IPS-NIHi7 (cell line): ENCODE measurements around the gene ALOX12B.
A peak's percentile ranks its signal among the peaks of the same experiment; 100 is the strongest.
"Not testable (repeated sequence)": the region's sequence is repeated elsewhere in the genome, so short reads cannot be mapped to it uniquely, and the experiment has no call there.

ENCODE experiments used
- DNase-seq: peaks from one replicate; pipeline ENCODE4 v3.0.0; 2012; ENCODE audit warnings: mixed read lengths; ENCODE audit errors: extremely low spot score

The ALOX12B gene

GRCh38 chr17:8082292-8082691, 5.2 kb downstream of the ALOX12B start:
- DNase-seq, result no peak

GRCh38 chr17:8081876-8082275, 5.6 kb downstream of the ALOX12B start:
- DNase-seq, result no peak

- no peak for DNase-seq
Observed at GRCh38 chr17:8080799-8081219, 6.7 kb downstream of the ALOX12B start.

- DNase-seq, result no peak
Observed at GRCh38 chr17:8080208-8080798, 7.2 kb downstream of the ALOX12B start.

GRCh38 chr17:8079291-8080207, 8.0 kb downstream of the ALOX12B start:
- DNase-seq, result peak; percentile 92

GRCh38 chr17:8077939-8078338, 9.6 kb downstream of the ALOX12B start:
- not testable (repeated sequence) for DNase-seq

- no peak for DNase-seq
Observed at GRCh38 chr17:8076502-8077266, 10.8 kb downstream of the ALOX12B start.

GRCh38 chr17:8075574-8076342, 11.8 kb downstream of the ALOX12B start:
- no peak for DNase-seq

- no peak for DNase-seq
Observed at GRCh38 chr17:8075081-8075480, 12.4 kb downstream of the ALOX12B start.

GRCh38 chr17:8074554-8074953, 13.0 kb downstream of the ALOX12B start:
- DNase-seq, result no peak

GRCh38 chr17:8073627-8074484, 13.7 kb downstream of the ALOX12B start:
- peak; percentile 87 for DNase-seq

GRCh38 chr17:8072729-8073461, 14.6 kb downstream of the ALOX12B start:
- peak; percentile 43 for DNase-seq

GRCh38 chr17:8072341-8072728, 15.2 kb downstream of the ALOX12B start:
- DNase-seq, result no peak

- DNase-seq, result no peak
Observed at GRCh38 chr17:8071496-8071895, 16.0 kb downstream of the ALOX12B start.

- DNase-seq, result no peak
Observed at GRCh38 chr17:8069587-8069860, 18.0 kb downstream of the ALOX12B start.

GRCh38 chr17:8068736-8069586, 18.6 kb downstream of the ALOX12B start:
- DNase-seq, result no peak

GRCh38 chr17:8067806-8068205, 19.7 kb downstream of the ALOX12B start:
- no peak for DNase-seq

- no peak for DNase-seq
Observed at GRCh38 chr17:8066841-8067775, 20.4 kb downstream of the ALOX12B start.
